T-cell (primary cell): ENCODE results near the gene C8B. TPM values are rescaled to one million over a fixed set of nuclear protein-coding genes. Genes with fewer than 3 reads are reported as not detected.

Source experiments
- ATAC-seq, 4 experiments: fragments of 200-7000 bp in 3 of 4; fragments of 150-1000 bp in 1 of 4; cut with Tn5 transposase; replicated peaks in 1 of 4; 1 replicate in 3 of 4; 2 replicates in 1 of 4; pipeline ENCODE4 v1.10.0; 2021; ENCODE audit warnings: moderate library complexity in 3 of 4, mild to moderate bottlenecking in 2 of 4, moderate number of reproducible peaks in 1 of 4
- CTCF ChIA-PET, 2 donors: fragments of 300-600 bp; sonication (Branson Sonifier 250); formaldehyde crosslinking; loops; one replicate each; lab custom pipeline; 2022; ENCODE audit warnings: antibody characterized with exemption in 2 of 2; lab: Charles Lee
- POLR2A ChIA-PET, 2 donors: fragments of 300-600 bp; sonication (Branson Sonifier 250); formaldehyde crosslinking; loops; one replicate each; lab custom pipeline; 2022; ENCODE audit warnings: antibody characterized with exemption in 2 of 2; lab: Charles Lee
- DNase-seq, 35 experiments: peaks; one replicate each; pipeline versions ENCODE4 v3.0.0 to v3.0.0-alpha.2; 2013 to 2023
- H3K27ac ChIP-seq: one replicate; pipeline ENCODE4 v1.5.1; 2013; ENCODE audit warnings: low read length
- H3K27me3 ChIP-seq, 2 experiments: replicated peaks in 1 of 2; 1 replicate in 1 of 2; 2 replicates in 1 of 2; pipeline versions ENCODE4 v1.6.1 to v1.7.0; 2013; ENCODE audit warnings: low read length in 1 of 2, mixed read lengths in 1 of 2; ENCODE audit not compliant: control insufficient read depth in 2 of 2, insufficient read depth in 2 of 2; ENCODE audit errors: extremely low read depth in 1 of 2
- H3K36me3 ChIP-seq, 2 donors: 1 replicate in 1 of 2; 2 replicates in 1 of 2; pipeline versions ENCODE4 v1.6.1 to v1.7.0; 2013; ENCODE audit warnings: low read length in 1 of 2; ENCODE audit not compliant: control insufficient read depth in 2 of 2, insufficient read depth in 1 of 2; ENCODE audit errors: extremely low read depth in 1 of 2
- H3K4me1 ChIP-seq, 2 experiments: 1 replicate in 1 of 2; 2 replicates in 1 of 2; pipeline versions ENCODE4 v1.6.1 to v1.7.0; 2013; ENCODE audit warnings: low read length in 2 of 2, mixed read lengths in 1 of 2; ENCODE audit not compliant: insufficient read depth in 2 of 2, control insufficient read depth in 1 of 2; ENCODE audit errors: extremely low read depth in 1 of 2
- H3K4me3 ChIP-seq, 2 donors: 1 replicate in 1 of 2; 2 replicates in 1 of 2; pipeline versions ENCODE4 v1.5.1 to v1.7.0; 2013; ENCODE audit warnings: mild to moderate bottlenecking in 2 of 2, low read length in 1 of 2, moderate library complexity in 1 of 2; ENCODE audit not compliant: control insufficient read depth in 1 of 2; ENCODE audit errors: extremely low read depth in 1 of 2
- H3K9me3 ChIP-seq: 2 replicates; pipeline ENCODE4 v1.7.0; 2013
- H3K27ac Mint-ChIP-seq, 2 donors: one replicate each; pipeline ENCODE4 v1.8.0; 2020 to 2021; ENCODE audit warnings: mild to moderate bottlenecking in 2 of 2, mixed read lengths in 2 of 2
- H3K27me3 Mint-ChIP-seq, 2 donors: one replicate each; pipeline ENCODE4 v1.8.0; 2021 to 2022; ENCODE audit warnings: mixed read lengths in 2 of 2
- H3K36me3 Mint-ChIP-seq: one replicate; pipeline ENCODE4 v1.8.0; 2021; ENCODE audit warnings: mixed read lengths
- H3K4me1 Mint-ChIP-seq, 3 donors: one replicate each; pipeline ENCODE4 v1.8.0; 2020 to 2022; ENCODE audit warnings: mixed read lengths in 3 of 3, mild to moderate bottlenecking in 1 of 3
- H3K4me3 Mint-ChIP-seq, 3 donors: one replicate each; pipeline ENCODE4 v1.8.0; 2020 to 2022; ENCODE audit warnings: mild to moderate bottlenecking in 3 of 3, mixed read lengths in 3 of 3, moderate library complexity in 3 of 3
- H3K9me3 Mint-ChIP-seq, 3 donors: one replicate each; pipeline ENCODE4 v1.8.0; 2020 to 2022; ENCODE audit warnings: mixed read lengths in 3 of 3
- WGBS: methylation state at CpG from one replicate; pipeline ENCODE4 v1.1.5; 2013; ENCODE audit warnings: missing lambda C conversion rate; ENCODE audit not compliant: insufficient coverage; 5-methylcytosine and 5-hydroxymethylcytosine counted together
- total RNA-seq, 35 experiments: library from RNA in 6 of 35; stranded (reverse) in 6 of 35; fragments of 120-200 nt in 1 of 35; gene quantifications; one replicate each; pipeline versions ENCODE4 v1.2.1 to v1.2.4 and lab custom pipeline; 2013 to 2026

C8B gene
- total RNA-seq, 5 donors from 2014 or later (not counting 1 experiment from before 2014, with no cell fraction given) = 0.12 to 0.13 TPM; not detected in 3

GRCh38 chr1:57007472-57007871 lies 41.7 kb upstream of the C8B start:
- Mint-ChIP-seq H3K27me3 (peaks cover 1 to 3% of the 10 kb centered on the region in 2 donors), H3K9me3 (no peaks in the 10 kb centered on the region), H3K4me1 (no peaks in the 10 kb centered on the region), H3K36me3 (no peaks in the 10 kb centered on the region), H3K4me3 (no peak overlapping the region), H3K27ac (no peak overlapping the region)
- no CpG with 5 or more reads among the region's 2 CpGs for WGBS
- ChIA-PET CTCF (no interaction called here), POLR2A (no interaction called here)
- no peaks in the 10 kb centered on the region for H3K9me3 ChIP-seq
- no peaks in the 10 kb centered on the region for H3K36me3 ChIP-seq
- H3K27ac ChIP-seq = no peak overlapping the region
- no peak overlapping the region for H3K4me3 ChIP-seq
- H3K27me3 ChIP-seq = no peaks in the 10 kb centered on the region
- no peak for DNase-seq
- H3K4me1 ChIP-seq = no peaks in the 10 kb centered on the region
- ATAC-seq = no peak

GRCh38 chr1:57003398-57004139 lies 37.8 kb upstream of the C8B start:
- H3K36me3 ChIP-seq = no peaks in the 10 kb centered on the region
- peaks cover 0 to 7% of the 10 kb centered on the region in 2 donors for H3K27me3 Mint-ChIP-seq
- H3K4me1 ChIP-seq = no peaks in the 10 kb centered on the region
- CTCF ChIA-PET = no interaction called here
- no peak for ATAC-seq
- peaks cover 0 to 2% of the 10 kb centered on the region in 2 experiments for H3K27me3 ChIP-seq
- POLR2A ChIA-PET = no interaction called here
- no peaks in the 10 kb centered on the region for H3K4me1 Mint-ChIP-seq
- H3K36me3 Mint-ChIP-seq = no peaks in the 10 kb centered on the region
- no peak overlapping the region for H3K27ac ChIP-seq
- H3K9me3 ChIP-seq = no peaks in the 10 kb centered on the region
- H3K4me3 Mint-ChIP-seq = no peak overlapping the region
- 83% methylated on average over 1 of the region's 4 CpGs for WGBS
- no peak for DNase-seq
- peaks cover 0 to 6% (median 0%) of the 10 kb centered on the region in 3 donors for H3K9me3 Mint-ChIP-seq
- H3K4me3 ChIP-seq = no peak overlapping the region
- no peak overlapping the region for H3K27ac Mint-ChIP-seq

- DNase-seq = no peak
- H3K36me3 Mint-ChIP-seq = no peaks in the 10 kb centered on the region
- no peak overlapping the region for H3K4me3 Mint-ChIP-seq
- H3K27me3 Mint-ChIP-seq = peaks cover 3 to 8% of the 10 kb centered on the region in 2 donors
- no peaks in the 10 kb centered on the region for H3K4me1 Mint-ChIP-seq
- Histone ChIP-seq H3K27ac (no peak overlapping the region), H3K9me3 (no peaks in the 10 kb centered on the region), H3K27me3 (peaks cover 0 to 2% of the 10 kb centered on the region in 2 experiments), H3K36me3 (no peaks in the 10 kb centered on the region), H3K4me1 (no peaks in the 10 kb centered on the region), H3K4me3 (no peak overlapping the region)
- no peak for ATAC-seq
- H3K9me3 Mint-ChIP-seq = peaks cover 0 to 3% (median 0%) of the 10 kb centered on the region in 3 donors
- H3K27ac Mint-ChIP-seq = no peak overlapping the region
- ChIA-PET POLR2A (no interaction called here), CTCF (no interaction called here)
- whole genome bisulfite sequencing = no CpG with 5 or more reads among the region's 4 CpGs
These were observed 29.7 kb upstream of the C8B start for GRCh38 chr1:56995414-56996100.

- no CpG with 5 or more reads among the region's 5 CpGs for WGBS
- Histone ChIP-seq H3K4me3 (no peak overlapping the region), H3K9me3 (no peaks in the 10 kb centered on the region), H3K27ac (no peak overlapping the region), H3K4me1 (no peaks in the 10 kb centered on the region), H3K27me3 (no peaks in the 10 kb centered on the region), H3K36me3 (no peaks in the 10 kb centered on the region)
- no peaks in the 10 kb centered on the region for H3K36me3 Mint-ChIP-seq
- H3K4me1 Mint-ChIP-seq = no peaks in the 10 kb centered on the region
- H3K4me3 Mint-ChIP-seq = no peak overlapping the region
- H3K27ac Mint-ChIP-seq = no peak overlapping the region
- CTCF ChIA-PET = no interaction called here
- ATAC-seq = no peak
- H3K9me3 Mint-ChIP-seq = no peaks in the 10 kb centered on the region
- no peak for DNase-seq
- H3K27me3 Mint-ChIP-seq = peaks cover 4 to 6% of the 10 kb centered on the region in 2 donors
- POLR2A ChIA-PET = no interaction called here
These were observed 27.7 kb upstream of the C8B start for GRCh38 chr1:56993475-56993874.

GRCh38 chr1:56992318-56993125 lies 26.7 kb upstream of the C8B start:
- no peak overlapping the region for H3K27ac Mint-ChIP-seq
- H3K27me3 Mint-ChIP-seq = peaks cover 4 to 6% of the 10 kb centered on the region in 2 donors
- no peaks in the 10 kb centered on the region for H3K36me3 Mint-ChIP-seq
- DNase-seq (no peak), ATAC-seq (no peak)
- no peaks in the 10 kb centered on the region for H3K27me3 ChIP-seq
- POLR2A ChIA-PET = no interaction called here
- H3K4me1 Mint-ChIP-seq = no peaks in the 10 kb centered on the region
- no peaks in the 10 kb centered on the region for H3K36me3 ChIP-seq
- no peak overlapping the region for H3K4me3 ChIP-seq
- no peak overlapping the region for H3K4me3 Mint-ChIP-seq
- H3K9me3 Mint-ChIP-seq = no peaks in the 10 kb centered on the region
- H3K4me1 ChIP-seq = no peaks in the 10 kb centered on the region
- CTCF ChIA-PET = interaction anchor here in 1 of 2 donors (0.5 kb wide), 1 partner anchor 587 kb away, joined by 3 read pairs; no protein-coding TSS in a partner anchor
- no peak overlapping the region for H3K27ac ChIP-seq
- no peaks in the 10 kb centered on the region for H3K9me3 ChIP-seq
- WGBS = 80% methylated on average over 8 of the region's 15 CpGs

- DNase-seq = no peak
- no peaks in the 10 kb centered on the region for H3K9me3 Mint-ChIP-seq
- no peak overlapping the region for H3K4me3 Mint-ChIP-seq
- ChIA-PET POLR2A (no interaction called here), CTCF (interaction anchor here in 1 of 2 donors (0.6 kb wide), 1 partner anchor 44 kb away, joined by 4 read pairs; no protein-coding TSS in a partner anchor)
- peaks cover 4 to 6% of the 10 kb centered on the region in 2 donors for H3K27me3 Mint-ChIP-seq
- Histone ChIP-seq H3K27ac (no peak overlapping the region), H3K9me3 (no peaks in the 10 kb centered on the region), H3K4me1 (no peaks in the 10 kb centered on the region), H3K36me3 (no peaks in the 10 kb centered on the region), H3K27me3 (no peaks in the 10 kb centered on the region), H3K4me3 (no peak overlapping the region)
- no peak overlapping the region for H3K27ac Mint-ChIP-seq
- no CpG with 5 or more reads among the region's 3 CpGs for WGBS
- no peaks in the 10 kb centered on the region for H3K4me1 Mint-ChIP-seq
- H3K36me3 Mint-ChIP-seq = no peaks in the 10 kb centered on the region
- ATAC-seq = no peak
These were observed 25.8 kb upstream of the C8B start for GRCh38 chr1:56991576-56991975.
